Heart left ventricle (tissue), 16 donors: ENCODE measurements around the gene SNIP1. TPM values are rescaled to one million over a fixed set of nuclear protein-coding genes. Genes with fewer than 3 reads are reported as not detected.

ENCODE experiments used
- ATAC-seq, 4 donors: fragments of 200-7000 bp; cut with Tn5 transposase; one replicate each; pipeline ENCODE4 v1.9.1; 2020 to 2022; ENCODE audit warnings: moderate library complexity in 4 of 4, mild to moderate bottlenecking in 3 of 4, moderate number of reproducible peaks in 1 of 4
- DNase-seq, 5 donors: peaks; one replicate each; pipeline ENCODE4 v3.0.0-alpha.2; 2020
- H3K27ac ChIP-seq, 12 donors: fragments of 200-600 bp; sonication (generic) in 4 of 12; one replicate each; pipeline versions ENCODE4 v1.5.0 to v1.8.0; 2016 to 2022; ENCODE audit warnings: mild to moderate bottlenecking in 2 of 12
- H3K27me3 ChIP-seq, 9 donors: fragments of 200-600 bp; sonication (generic) in 2 of 9; one replicate each; pipeline versions ENCODE4 v1.5.1 to v1.8.0; 2016 to 2022; ENCODE audit warnings: mild to moderate bottlenecking in 3 of 9
- H3K36me3 ChIP-seq, 9 donors: fragments of 200-600 bp; sonication (generic) in 2 of 9; one replicate each; pipeline versions ENCODE4 v1.5.0 to v1.8.0; 2018 to 2022; ENCODE audit warnings: mild to moderate bottlenecking in 2 of 9
- H3K4me1 ChIP-seq, 12 donors: fragments of 200-600 bp; sonication (generic) in 4 of 12; one replicate each; pipeline versions ENCODE4 v1.5.0 to v1.8.0; 2016 to 2022; ENCODE audit warnings: mild to moderate bottlenecking in 3 of 12
- H3K4me3 ChIP-seq, 12 donors: fragments of 200-600 bp; sonication (generic) in 4 of 12; one replicate each; pipeline versions ENCODE4 v1.5.0 to v1.8.0; 2017 to 2022; ENCODE audit warnings: mild to moderate bottlenecking in 9 of 12, moderate library complexity in 4 of 12
- H3K9me3 ChIP-seq, 12 donors: fragments of 200-600 bp; sonication (generic) in 4 of 12; one replicate each; pipeline versions ENCODE4 v1.5.0 to v1.8.0; 2016 to 2022; ENCODE audit warnings: mild to moderate bottlenecking in 1 of 12
- CTCF ChIP-seq, 12 donors: fragments of 200-600 bp; sonication (generic) in 4 of 12; IDR thresholded peaks; one replicate each; pipeline versions ENCODE4 v1.5.0 to v1.8.0; 2018 to 2022; ENCODE audit warnings: antibody characterized with exemption in 12 of 12, mild to moderate bottlenecking in 5 of 12
- POLR2A ChIP-seq, 2 donors: fragments of 450-650 bp; IDR thresholded peaks; one replicate each; pipeline ENCODE4 v1.6.1; 2017; ENCODE audit warnings: antibody characterized with exemption in 2 of 2, mild to moderate bottlenecking in 2 of 2, moderate library complexity in 2 of 2
- WGBS, 4 donors: extraction: QIAGEN DNeasy Blood & Tissue Kit in 2 of 4; methylation state at CpG; one replicate each; pipeline versions ENCODE4 v1.1.5 to v1.1.7; 2013 to 2018; 5-methylcytosine and 5-hydroxymethylcytosine counted together
- intact Hi-C, 10 donors: fragments of 100-400 bp; cut with DNase I; formaldehyde crosslinking; loops; one replicate each; pipeline versions ENCODE4 v1.11.1 to v1.14.2; 2022
- microRNA-seq, 4 donors: library from miRNA; unstranded; fragments of <30 nt; microRNA quantifications; one replicate each; pipeline versions ENCODE4 to v1.2.0, GENCODE V29; 2017 to 2020
- polyA plus RNA-seq, 2 donors: library from polyadenylated mRNA; stranded (reverse); fragments of 200-250 nt; gene quantifications; one replicate each; pipeline ENCODE4 v1.2.3, GENCODE V29; 2013
- total RNA-seq, 9 donors: library from RNA; depleted of rRNA in 2 of 9; stranded (reverse); fragments of >200 nt in 2 of 9; fragmentation: NEBNext Ultra II Directional in 3 of 9; extraction: Animal tissue kit (Norgen Biotek cat#: 25700) in 3 of 9; gene quantifications; one replicate each; pipeline versions ENCODE4 v1.1.0 to v1.2.4, GENCODE V29; 2016 to 2023
- donor health status: ischemic (EF 13 %, LVEDD 7.1; RV severe dilation, severe dysfunction).
- donor health status: healthy with polysubstance abuse.
- donor health status: DM: no; HTN: yes; CAD: no.
- donor health status: DM: no; HTN: no; CAD: no.
- donor health status: ischemic (EF 25% LVEDD 6.9; RV normal size, moderate dysfunction).
- donor health status: ischemic (EF 25% LVEDD 5.7; RV mildly dilated, moderate dysfunction).
- donor health status: healthy.
- donor health status: DM: yes; HTN: yes; CAD: no.
- donor health status: ischemic (EF 35%, LVEDD 5.7; RV mildly dilated, moderate dysfunction).
- donor health status: nonischemic (EF 11% LVEDD 7.7; RV severe dilation, severe dysfunction).
- donor health status: DM: yes; HTN: yes; CAD: no.
- donor health status: PGD.
- donor health status: ischemic (EF 29% LVEDD 5.4; RV normal size, mild dysfunction).
- donor health status: nonischemic (EF 23%, LVEDD 6.1; RV moderate dilation, normal function).

SNIP1 gene
- total and polyA plus RNA-seq, 11 donors, result 3.0 to 11.2 (median 8.1) TPM

DNA sequence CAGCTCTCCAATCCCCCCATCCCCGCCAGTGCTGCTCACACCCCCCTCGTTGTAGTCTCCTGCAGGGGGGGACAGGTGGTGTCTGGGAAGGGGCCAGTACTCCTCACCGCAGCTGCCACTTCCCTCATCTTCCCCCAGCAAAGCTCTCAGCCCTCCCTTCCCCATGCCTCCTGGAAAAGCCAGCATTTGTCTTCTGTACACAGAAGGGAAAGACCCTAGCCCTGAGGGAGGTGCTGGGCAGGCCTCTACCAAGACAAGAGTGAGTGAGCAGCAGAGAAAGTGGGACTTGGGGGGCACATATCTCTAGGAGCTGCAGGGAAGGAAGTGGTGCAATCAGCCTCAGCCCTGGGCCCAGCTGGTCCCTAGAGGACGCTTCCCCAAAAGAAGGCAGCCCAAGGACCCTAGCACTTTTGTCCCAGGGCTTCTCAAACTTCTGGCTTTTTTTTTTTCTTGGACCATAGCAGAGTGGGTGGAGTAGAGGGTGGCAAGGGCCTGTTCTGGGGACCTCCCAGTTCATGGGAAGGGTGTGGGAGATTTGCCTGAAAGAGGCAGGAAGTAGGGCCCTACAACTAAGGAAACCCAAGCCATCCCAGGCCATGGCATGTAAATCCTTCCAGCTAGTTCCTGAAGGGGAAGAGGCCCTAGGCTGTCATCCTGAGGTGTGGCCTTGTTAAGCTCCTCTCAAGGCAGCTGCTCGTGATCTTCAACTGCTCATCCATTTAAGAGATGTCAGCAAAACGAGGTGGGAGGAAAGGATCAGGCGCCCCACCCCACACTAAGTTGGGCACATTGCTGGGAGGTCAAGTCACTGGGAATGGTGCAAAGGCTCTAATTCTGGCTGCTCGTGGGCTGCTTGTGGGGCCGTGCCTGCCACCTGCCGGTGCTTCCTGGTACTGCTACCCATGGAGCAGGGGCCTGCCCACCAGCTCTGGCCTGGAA, 67.1 kb downstream of the SNIP1 start:
- WGBS, 4 donors, result 22 to 35% (median 26%) methylated on average over 9 to 10 of the region's 10 CpGs
- ATAC-seq (peak; percentile 49 to 84 (median 76)), DNase-seq (peak; percentile 68 to 91 (median 80))
- TF ChIP-seq POLR2A (IDR thresholded peaks at IDR 0.05) (peak in 1 of 2 donors; percentile 22), CTCF (IDR thresholded peaks at IDR 0.05) (peak; percentile 95 to 99 (median 98))
- H3K27ac ChIP-seq, result peak overlapping the region; percentile 22 to 81 (median 62)
- H3K36me3 ChIP-seq, result peaks cover 0 to 66% (median 57%) of the 10 kb centered on the region in 9 donors
- H3K27me3 ChIP-seq, result no peaks in the 10 kb centered on the region
- no peaks in the 10 kb centered on the region for H3K9me3 ChIP-seq
- intact Hi-C loops, result loop anchor here in 9 of 10 donors (1.0 to 2.0 kb wide), 3 partner anchors 32 to 33 kb away; no protein-coding TSS in a partner anchor
- peaks cover 0 to 42% (median 31%) of the 10 kb centered on the region in 12 donors for H3K4me1 ChIP-seq
- H3K4me3 ChIP-seq, result no peak overlapping the region

DNA sequence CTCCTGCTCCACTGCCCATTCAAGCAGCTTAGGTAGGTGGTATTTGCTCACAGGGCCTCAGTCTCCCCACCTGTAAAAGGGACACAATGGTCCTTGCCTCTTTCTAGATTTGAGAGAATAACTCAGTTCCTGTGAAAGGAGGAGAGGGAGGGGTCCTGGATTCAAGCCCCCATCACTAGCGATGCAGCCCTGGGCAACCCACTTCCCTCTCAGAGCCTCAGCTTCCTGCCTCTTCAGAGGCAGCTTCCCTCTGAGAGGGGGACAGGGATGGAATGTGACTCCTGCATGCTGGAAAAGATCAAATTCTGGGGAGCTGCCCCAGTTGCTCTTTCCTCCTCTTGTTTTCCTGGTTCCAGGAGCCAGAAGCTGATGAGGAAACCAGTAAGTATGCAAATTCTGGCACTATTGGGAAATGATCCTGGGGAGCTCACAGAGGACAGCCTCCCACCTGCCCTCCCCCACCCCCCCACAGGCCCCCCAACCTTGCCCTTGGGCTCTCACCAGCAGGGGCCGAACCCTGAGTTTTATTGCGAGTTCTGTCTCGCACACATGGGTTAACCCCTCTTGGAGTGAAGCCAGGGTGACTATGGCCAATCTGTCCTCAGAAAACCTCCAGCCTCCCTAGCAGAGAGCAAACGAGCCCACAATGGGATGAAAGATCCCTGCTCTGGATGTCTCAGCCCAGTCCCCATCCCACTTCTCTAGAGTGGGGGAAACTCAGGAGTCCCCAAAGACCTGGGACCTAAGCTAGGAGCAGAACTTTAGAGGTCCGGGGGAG, 68.0 kb downstream of the SNIP1 start:
- no peaks in the 10 kb centered on the region for H3K9me3 ChIP-seq
- peak overlapping the region; percentile 22 to 81 (median 62) for H3K27ac ChIP-seq
- intact Hi-C loops, result loop anchor here in 3 of 10 donors (2.0 kb wide), 2 partner anchors 31 to 33 kb away; no protein-coding TSS in a partner anchor
- ATAC-seq (peak in 3 of 4 donors; percentile 4 to 10 (median 7)), DNase-seq (no peak)
- H3K4me1 ChIP-seq, result peaks cover 0 to 48% (median 31%) of the 10 kb centered on the region in 12 donors
- no peak overlapping the region for H3K4me3 ChIP-seq
- TF ChIP-seq CTCF (IDR thresholded peaks at IDR 0.05) (no peak), POLR2A (IDR thresholded peaks at IDR 0.05) (no peak)
- WGBS, 4 donors, result 63 to 71% (median 67%) methylated on average over 4 to 6 of the region's 6 CpGs
- no peaks in the 10 kb centered on the region for H3K27me3 ChIP-seq
- peaks cover 0 to 66% (median 57%) of the 10 kb centered on the region in 9 donors for H3K36me3 ChIP-seq

Small RNA genes lying within 50 kb of the gene (microRNA-seq; reads per million reads assigned to microRNA genes)
- 0.60 to 2.1 (median 1.1) reads per million in 4 donors for gene MIR5581

Other genes starting within 250 kb of the SNIP1 start
- 1 to 10 TPM; 1.8 to 8.5 (median 4.5) TPM for gene ZC3H12A, start 79.7 kb downstream of the SNIP1 start, total RNA-seq
- 1 to 10 TPM; 2.4 to 6.7 TPM for gene ZC3H12A, start 79.7 kb downstream of the SNIP1 start, polyA plus RNA-seq
- 10 to 100 TPM; 28.9 to 51.3 (median 39.6) TPM for gene MEAF6, start 39.5 kb downstream of the SNIP1 start, total RNA-seq
- gene MEAF6, start 39.5 kb downstream of the SNIP1 start, polyA plus RNA-seq, result 10 to 100 TPM; 27.4 to 55.7 TPM
- gene DNALI1, start 2.6 kb upstream of the SNIP1 start, total RNA-seq, result 10 to 100 TPM in 1 of 9 donors, 1 to 10 TPM in 8; 2.0 to 12.5 (median 3.3) TPM
- gene DNALI1, start 2.6 kb upstream of the SNIP1 start, polyA plus RNA-seq, result 1 to 10 TPM; 1.9 to 5.2 TPM
- gene GNL2, start 41.6 kb upstream of the SNIP1 start, total RNA-seq, result 10 to 100 TPM; 19.4 to 29.7 (median 23.8) TPM
- gene GNL2, start 41.6 kb upstream of the SNIP1 start, polyA plus RNA-seq, result 10 to 100 TPM; 39.0 to 76.7 TPM
- 10 to 100 TPM in 1 of 9 donors, not detected in 8; 13.2 TPM for gene RSPO1, start 80.6 kb upstream of the SNIP1 start, total RNA-seq
- gene RSPO1, start 80.6 kb upstream of the SNIP1 start, polyA plus RNA-seq, result not detected
- 1 to 10 TPM in 1 of 9 donors, under 1 TPM in 7, not detected in 1; 0.12 to 5.0 (median 0.36) TPM for gene CDCA8, start 138.2 kb upstream of the SNIP1 start, total RNA-seq
- under 1 TPM; 0.30 to 0.51 TPM for gene CDCA8, start 138.2 kb upstream of the SNIP1 start, polyA plus RNA-seq
- gene EPHA10, start 210.8 kb upstream of the SNIP1 start, total RNA-seq, result under 1 TPM in 4 of 9 donors, not detected in 5; 0.05 to 0.60 (median 0.13) TPM
- gene EPHA10, start 210.8 kb upstream of the SNIP1 start, polyA plus RNA-seq, result under 1 TPM; 0.01 to 0.11 TPM
- gene MANEAL, start 239.6 kb upstream of the SNIP1 start, total RNA-seq, result 1 to 10 TPM in 5 of 9 donors, under 1 TPM in 4; 0.63 to 2.9 (median 1.1) TPM
- under 1 TPM; 0.53 to 0.97 TPM for gene MANEAL, start 239.6 kb upstream of the SNIP1 start, polyA plus RNA-seq